Stromal cell of bone marrow (primary cell): ENCODE results near the gene RSPO1.

ENCODE experiments used
- DNase-seq: peaks from one replicate; pipeline ENCODE4 v3.0.0-alpha.2; 2012; ENCODE audit warnings: low read depth

RSPO1 gene

DNA sequence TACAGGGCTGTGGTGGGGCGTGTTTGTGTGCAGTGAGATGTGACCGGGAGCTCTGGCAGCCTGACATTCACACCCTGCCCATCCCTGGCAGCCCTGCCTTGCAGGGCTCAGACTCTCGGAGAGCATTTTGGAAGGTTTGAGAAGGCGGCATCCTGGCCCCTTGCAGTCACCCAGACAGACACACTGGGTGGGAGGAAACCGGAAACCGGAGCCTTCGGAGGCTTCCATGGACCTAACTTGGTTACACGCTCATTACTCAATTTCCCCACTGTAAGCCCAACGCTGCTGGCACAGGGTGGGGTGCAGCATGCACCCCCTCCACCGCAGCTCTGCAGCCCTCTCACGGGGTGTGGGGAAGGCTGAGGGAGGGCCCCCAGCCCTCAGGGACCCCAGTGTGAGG is 22.2 kb upstream of the RSPO1 start:
- no peak for DNase-seq

DNA sequence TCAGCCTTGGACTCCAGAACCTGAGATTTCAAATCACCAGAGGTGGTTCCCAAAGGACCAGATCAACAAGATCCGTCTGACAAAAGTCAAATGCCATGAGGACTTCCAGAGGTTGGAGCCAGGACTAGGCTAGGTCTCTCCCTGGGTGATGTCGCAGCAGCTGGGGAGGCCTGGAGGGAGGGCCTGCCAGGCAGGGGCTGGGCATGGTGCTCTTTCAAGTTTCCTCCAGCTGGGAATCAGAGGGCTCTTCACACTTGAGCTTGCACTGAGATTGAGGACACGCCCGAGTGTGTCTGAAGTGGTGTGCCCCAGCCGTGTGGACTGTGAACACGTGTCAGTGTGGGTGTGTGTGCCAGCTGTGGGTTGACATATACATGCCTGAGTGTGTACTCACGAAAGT is 21.3 kb upstream of the RSPO1 start:
- no peak for DNase-seq

DNA sequence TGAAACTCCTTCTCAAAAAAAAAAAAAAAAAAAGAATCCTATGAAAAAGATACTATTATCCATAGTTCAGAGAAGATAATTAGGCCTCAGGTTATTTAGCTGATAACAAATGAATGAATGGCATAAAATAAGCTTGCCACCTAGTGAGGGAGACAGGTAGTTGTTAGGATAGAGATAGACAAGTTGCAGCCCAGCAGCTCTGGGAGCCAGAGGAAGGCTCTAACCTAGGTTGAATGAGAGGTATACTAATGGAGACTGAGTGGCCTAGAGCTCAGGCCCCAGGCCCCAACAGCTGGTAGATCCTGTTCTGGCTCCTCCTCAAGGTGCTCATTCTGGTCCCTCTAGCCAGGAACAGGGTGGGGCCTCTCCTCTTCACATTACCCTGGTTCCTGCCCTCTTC is 20.6 kb upstream of the RSPO1 start:
- DNase-seq: no peak

DNA sequence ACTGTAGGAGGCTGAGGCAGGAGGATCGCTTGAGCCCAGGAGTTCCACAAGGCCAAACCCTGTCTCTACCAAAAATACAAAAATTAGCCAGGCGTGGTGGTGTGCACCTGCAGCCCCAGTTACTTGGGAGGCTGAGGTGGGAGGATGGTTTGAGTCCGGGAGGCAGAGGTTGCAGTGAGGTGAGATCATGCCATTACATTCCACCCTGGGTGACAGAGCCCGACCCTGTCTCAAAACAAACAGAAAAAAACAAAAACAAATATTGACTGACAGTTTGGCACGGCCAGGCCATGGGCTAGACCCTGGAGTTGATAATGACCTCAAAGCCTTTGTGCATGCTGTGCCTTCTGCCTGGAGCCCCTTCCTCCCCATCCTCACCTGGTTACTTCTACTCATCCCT is 19.2 kb upstream of the RSPO1 start:
- DNase-seq: no peak

DNA sequence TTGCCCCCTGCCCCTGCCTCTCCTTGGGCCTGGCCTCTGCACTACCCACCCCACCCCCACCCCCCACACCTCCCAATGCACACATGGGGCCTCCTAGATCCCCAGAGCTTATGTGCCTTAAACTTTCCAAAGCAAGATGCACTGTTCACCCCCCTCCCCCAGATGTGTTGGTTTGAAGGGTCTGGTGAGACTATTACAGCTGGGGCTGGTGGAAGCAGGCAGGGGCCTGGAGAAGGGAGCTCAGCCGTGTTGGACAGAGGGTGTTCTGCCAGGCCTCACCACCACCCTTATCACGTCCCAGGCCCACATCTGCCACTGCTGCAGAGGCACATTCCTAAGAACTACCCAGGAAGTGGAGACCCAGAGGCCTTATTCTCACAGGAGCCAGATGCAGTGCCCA is 18.3 kb upstream of the RSPO1 start:
- DNase-seq: no peak

DNA sequence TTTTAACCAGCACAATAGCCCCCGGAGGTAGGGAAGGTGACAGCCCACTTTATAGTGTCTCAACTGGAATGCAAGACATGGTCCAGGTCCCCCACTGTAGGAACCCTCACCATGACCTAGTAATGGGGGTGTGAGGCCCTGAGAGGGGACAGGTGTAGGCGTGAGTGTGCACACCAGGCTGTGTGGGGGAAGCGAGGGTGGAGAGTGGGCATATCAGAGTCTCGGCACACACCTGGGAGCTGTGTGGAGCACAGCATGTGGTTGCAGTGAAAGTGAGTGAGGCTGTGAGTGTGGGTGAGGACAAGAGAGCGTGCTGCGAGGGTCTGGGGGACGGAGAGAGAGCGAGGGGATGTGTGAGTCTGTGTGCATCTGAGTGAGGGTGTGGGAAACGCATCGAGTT is 17.1 kb upstream of the RSPO1 start:
- DNase-seq: no peak

DNA sequence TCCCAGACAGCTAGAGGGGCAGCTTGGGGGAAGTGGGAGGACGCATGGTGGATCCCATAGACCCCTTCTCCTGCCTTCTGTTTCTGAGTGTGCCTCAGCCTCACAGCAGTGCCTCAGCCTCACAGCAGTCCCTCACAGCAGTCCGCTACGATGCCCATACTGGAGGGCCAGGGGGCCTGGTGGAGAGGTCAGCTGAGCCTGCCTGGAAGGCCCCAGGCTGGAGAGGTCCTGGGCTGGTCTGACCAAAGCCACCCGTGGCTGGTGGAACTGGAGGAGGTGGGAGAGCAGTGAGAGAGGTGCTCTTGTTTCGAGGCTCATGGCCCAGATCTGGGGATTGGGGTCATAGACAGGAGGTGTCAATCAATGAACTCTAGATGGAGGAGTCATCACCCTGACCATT is 16.0 kb upstream of the RSPO1 start:
- no peak for DNase-seq

DNA sequence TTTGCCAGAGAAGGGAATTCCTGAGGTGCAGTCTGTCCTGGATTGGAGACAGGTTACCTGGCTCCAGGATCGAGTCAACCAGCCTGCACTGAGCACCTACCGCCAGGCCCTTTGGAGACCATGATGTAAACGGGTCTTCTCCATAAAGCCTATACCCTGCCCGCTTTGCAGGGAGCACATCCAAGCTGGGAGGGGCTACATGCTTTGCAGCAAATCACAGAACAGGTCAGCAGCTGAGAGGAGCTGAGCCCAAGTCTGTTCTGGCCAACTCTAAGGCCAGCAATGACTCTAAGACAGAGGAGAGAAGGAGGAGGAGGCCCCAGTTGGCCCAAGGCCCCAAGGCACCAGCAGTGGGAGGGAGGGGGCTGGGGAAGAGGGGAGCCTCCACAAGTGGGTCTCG is 15.5 kb upstream of the RSPO1 start:
- no peak for DNase-seq

DNA sequence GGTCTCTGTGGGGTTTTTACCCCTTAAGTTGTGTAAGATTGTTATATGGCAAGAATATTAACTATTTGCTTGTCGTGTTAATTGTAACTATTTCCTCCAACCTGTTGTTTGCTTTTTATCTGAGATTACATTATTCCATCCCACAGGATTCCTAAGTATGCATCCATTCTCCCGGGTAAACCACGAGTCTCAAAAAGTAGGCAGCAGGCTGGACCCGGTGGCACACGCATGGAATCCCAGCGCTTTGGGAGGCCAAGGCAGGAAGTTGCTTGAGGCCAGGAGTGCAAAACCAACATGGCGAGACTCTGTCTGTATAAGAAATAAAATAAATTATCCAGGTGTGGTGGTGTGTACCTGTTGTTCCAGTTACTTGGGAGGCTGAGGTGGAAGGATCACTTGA is 12.6 kb upstream of the RSPO1 start:
- no peak for DNase-seq

DNA sequence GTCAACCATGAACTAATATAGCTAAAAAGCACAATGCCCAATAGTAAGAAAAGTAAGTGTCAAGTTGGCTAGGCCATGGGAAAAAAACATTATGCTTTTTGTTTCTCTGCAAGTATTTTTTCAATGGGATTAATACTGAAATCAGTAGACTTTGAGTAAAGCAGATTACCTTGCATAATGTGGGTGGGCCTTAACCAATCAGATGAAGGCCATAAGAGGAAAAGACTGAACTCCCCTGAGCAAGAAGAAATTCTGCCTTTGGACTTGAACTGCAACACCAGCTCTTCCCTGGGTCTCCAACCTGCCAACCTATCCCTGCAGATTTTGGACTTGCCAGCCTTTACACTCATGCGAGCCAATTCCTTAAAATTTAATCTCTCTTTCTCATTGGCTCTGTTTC is 6.4 kb upstream of the RSPO1 start:
- DNase-seq: no peak

DNA sequence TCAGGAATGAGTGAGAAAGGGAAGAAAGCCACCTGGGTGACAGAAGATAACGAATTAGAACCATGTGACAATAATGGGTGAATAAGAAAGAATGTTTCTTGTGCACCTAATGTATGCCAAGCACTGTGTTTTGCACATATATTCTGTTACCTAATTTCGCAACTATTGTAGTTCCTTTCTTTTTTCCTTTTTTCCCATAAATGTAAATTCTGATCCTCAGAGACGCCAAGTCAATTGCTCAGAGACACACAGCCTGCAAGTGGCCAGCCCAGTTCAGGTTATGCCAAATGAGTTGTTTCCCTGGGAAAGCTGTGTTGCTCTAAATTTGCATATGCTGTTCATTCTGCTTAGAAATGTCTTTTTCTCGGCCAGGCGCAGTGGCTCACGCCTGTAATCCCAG is 1.7 kb upstream of the RSPO1 start:
- no peak for DNase-seq

DNA sequence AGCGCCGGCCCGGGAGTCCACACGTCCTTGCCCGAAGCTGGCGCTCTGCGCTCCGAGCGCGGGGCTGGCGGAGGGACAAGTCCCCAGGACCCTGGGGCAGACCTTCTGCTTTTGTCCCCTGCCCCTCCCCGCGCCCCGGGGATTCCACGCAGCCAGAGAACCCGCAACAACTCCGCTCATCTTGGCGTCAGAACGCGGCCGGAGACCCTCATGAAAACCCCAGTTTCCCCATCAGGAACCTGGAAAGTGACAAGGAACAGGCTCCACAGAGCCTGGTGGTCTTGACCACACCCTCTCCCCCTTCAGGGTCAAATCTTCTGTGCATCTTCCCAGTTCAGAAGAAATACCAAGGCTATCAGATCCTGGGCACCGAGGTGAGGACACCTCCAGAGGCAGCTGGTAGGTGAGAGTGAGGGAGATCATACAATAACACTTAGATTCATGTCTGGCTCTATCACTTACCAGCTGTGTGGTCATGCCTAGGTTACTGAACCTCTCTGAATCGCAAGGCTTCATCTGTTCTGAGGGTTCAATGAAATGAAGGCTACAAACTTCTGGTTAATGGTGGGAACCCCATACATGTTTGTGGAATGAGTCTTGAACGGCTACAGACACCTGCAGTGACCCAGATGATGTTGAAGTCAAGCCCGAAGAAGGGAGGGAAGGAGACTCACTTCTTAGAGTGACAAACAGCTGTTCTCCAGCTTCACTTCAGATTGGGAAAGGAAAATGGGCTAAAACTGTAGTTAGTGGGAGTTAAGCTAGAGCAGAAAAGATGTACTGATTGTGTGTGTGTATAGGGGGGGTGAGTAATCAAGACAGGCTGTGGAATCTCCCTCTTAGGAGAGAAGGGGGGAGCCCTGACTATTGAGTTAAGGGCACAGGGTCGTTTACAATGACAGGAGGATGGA is 555 bp upstream of the RSPO1 start:
- no peak for DNase-seq

DNA sequence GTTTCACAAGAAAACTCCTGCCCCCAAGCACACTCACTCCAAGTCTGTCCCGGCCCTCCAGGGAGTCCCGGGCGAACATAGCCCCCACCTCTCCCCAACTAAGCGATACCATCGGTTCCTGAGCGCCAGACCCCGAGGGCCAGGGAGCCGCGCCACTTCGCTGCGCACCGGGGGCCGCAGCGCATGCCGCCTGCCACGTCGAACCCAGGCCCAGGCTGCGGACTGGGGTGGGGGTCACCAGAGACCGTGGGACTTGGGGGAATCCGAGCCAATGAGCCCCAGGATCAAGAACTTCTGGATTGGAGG is 801 bp downstream of the RSPO1 start:
- no peak for DNase-seq

DNA sequence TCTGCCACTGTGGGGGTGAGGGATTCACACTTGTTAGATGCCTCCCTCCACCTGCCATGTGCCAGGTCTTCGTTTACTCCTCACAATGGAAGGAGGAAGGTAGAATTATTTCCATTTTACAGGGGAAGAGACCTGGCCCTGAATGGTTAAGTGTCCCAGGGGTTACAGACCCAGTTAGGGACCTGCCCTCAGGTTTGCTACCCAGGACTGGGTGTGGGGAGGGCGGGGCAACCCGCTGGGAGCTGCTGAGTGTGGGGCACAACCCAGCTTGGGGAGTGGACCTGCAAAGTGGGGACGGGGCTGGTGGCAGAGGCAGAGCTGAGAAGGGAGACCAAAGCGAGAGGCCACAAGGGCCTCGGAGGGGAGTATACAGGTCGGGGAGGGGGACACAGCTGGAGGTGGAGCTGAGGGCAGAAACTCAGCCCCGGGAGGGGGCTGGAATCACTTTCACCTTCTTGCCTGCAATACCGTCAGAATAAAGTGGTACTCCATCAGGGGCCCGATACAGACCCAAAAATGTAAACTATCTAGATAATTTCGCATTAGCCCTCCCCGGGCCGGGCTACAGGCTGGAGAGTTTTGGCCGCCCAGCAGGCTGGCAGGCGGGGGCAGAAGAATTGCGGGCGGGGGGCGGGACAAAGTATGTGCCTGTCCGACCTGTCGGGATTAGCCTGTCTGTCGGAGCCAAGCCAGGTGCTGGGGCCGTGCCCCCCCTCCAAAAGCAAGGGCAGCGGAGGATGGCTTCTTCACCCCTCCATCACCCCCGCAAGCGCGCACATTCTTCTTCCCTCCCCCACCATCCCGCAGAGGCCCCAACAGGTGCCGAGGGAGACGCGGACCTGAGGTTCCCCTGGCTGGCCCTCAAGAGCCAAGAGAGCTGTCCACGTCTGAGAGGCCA is 1.4 kb downstream of the RSPO1 start:
- DNase-seq: no peak

DNA sequence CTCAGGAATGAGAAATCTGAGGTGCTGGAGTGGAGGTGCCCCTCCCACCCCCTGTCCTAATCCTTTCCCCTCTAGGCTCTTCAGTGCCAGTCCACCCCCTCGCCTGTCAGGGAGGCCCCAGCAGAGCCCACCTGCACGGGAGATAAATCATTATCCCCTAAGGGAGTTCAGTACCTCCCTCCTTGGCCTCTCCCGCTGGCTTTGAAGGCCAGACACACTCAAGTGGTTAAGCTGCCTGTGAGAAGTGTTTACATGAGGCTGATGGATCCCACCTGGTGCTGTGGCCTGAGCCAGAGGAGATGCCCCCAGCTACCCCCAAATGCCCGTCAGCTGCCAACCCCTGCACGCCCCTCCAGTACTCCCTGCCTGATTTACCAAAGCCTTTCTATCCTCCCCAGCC is 3.7 kb downstream of the RSPO1 start:
- no peak for DNase-seq

DNA sequence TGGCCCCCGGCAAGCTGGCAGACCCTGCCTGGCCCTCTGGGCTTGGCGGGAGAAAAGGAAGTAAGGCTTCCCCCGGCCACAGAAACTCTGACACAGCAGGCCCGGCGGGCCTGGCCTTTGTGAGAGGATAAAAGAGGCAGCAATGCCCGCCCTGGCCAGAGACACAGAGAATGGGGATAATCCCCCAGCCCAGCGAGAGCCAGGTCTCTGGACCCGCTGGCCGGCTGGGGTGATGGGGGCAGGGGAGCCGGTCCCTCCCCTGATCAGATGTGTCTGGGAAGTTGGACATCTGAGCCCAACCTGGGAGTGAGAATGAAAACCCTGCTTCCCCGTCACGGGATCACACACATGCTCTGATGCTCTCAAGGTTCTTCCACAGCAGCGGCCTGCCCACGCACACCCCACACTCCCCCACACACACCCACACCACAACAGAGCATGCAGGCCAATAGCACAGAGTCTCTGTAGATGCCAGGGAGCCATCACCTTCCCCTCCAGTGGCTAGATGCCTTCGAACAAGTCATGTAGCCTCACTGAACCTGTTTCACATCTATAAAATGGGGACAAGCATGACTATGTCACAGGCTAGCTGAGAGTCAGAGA is 4.2 kb downstream of the RSPO1 start:
- no peak for DNase-seq

DNA sequence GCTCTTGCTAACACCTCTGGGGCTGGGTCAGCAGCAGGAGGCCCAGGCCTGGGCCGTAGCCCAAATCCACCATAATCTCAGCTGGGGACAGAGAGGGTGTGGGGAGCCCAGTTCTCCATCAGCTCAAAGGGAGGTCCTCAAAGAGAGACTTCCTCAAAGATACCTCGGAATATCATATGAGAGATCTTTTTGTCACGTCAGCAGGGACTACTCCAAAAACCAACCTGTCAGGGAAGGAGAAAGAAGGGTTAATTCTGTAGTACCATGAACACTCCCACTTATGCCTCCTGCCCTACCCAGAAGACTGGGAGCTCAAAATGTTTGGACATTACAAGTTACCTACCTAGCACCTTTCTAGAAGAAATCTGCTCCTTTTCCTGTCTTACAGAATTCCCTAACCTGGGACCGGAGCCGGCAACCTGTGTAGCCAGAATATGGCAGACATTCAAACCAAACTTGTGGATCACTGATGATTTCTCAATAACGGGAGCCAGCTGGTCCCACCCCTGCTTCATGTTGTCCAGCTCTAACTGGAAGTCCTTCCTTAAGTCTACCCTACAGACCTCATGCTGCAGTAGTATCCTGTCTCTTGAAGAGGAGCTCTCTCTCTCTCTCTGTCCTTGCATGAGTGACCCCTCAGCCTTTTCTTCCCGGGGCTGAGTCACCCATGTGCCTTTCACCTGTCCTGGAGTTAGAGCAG is 4.8 kb downstream of the RSPO1 start:
- no peak for DNase-seq

DNA sequence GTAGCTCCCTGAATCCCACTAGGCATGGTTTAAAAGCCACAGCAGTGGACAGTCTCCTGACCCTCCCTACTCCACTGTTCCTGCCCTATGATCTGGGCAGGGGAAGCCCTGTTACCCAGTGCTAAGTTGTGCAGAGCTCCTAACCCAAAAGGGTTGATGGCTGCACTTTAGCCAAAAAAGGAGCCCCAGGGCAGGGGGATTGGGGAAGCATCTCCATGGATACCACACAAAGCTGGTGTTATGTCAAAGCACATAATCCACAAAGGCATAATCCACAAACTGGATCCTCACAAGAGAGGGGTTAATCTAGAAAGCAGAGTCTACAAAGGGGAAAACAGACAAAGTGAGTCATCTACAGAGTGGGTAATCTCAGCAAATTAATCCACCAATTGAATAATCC is 5.7 kb downstream of the RSPO1 start:
- DNase-seq: no peak

DNA sequence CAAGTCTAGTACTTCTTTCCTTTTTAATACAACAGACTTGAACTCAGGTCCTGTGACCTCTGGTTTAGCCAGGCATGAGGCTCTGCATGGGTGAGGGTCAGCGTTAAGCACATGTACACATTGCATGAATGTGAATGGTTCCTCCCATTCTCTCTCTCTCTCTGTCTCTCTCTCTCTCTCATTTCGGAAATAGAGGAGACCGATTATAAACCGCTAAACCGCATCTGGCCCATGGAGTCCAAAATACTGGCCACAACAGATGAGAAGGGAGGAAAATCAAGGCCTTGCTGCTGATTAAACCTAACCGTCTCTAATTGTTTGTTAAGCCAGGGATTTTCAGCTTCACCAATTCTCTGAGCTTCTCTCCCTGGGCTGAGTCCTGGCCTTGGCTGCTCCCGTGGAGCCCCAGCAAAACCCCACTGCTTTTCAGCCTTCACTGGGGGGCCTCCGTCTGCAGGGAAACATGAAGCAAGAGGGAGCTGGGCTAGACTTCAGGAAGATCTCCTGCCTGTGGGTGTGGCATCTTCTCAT is 6.6 kb downstream of the RSPO1 start:
- DNase-seq: no peak

DNA sequence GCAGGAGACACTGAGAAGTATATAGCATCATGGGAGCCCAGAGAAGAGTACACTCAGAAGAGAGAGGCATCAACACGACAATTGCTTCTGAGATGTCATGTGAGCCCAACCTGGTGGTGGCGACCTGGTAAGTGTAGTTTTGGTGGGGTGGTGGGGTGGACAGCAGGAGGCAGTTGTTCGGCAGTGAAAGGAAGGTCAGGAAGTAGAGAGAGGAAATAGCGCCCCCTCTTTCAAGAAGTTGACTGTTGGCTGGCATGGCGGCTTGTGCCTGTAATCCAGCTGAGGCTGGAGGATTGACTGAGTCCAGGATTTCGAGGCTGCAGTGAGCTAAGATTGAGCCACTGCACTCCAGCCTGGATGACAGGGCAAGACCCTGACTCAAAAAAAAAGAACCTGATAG is 12.6 kb downstream of the RSPO1 start:
- DNase-seq: no peak

DNA sequence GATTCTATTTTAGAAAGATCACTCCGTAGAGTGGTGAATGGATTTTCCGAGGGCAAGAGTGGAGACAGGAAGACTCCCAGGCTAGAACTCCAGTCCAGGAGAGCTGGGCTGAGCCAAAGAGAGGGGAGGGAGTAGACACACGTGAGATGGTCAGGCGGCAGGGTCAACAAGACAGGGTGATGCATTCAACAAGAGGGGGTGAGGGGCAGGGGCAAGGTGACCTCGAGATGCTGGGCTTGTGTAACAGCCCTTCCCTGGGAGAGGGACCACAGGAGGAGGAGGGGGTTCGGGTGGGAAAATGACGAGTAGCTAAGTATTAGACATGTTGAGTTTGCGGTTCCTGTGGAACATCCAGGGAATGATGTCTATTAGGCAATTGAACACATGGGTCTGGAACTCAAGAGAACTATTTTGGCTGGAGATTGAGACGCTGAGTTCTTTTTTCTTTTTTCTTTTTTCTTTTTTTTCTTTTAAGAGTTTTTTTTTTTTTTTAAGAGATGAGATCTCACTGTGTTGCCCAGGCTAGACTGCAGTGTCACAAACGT is 13.3 kb downstream of the RSPO1 start:
- DNase-seq: no peak

DNA sequence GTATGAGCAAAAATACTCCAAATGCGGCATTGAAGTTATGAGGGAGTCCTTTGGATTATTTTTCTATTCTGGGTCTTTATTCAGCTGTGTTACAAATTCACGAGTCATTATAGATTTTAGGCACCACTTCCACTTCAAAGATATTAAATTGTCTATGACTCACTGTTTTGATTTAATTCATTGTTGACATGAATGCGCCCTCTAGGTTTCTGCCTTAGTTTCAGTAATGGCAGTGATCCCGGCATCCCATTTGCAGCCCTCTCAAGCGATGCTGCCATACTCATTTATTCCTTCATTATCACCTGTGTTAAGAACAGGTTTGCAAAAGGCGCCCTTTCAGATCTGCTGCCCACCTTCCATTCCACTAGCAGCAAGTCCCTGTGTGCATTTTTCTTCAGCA is 14.0 kb downstream of the RSPO1 start:
- no peak for DNase-seq
